Measurements from ENCODE around the gene ARSG. TPM values are rescaled to one million over a fixed set of nuclear protein-coding genes. Genes with fewer than 3 reads are reported as not detected.
A peak's percentile ranks its signal among the peaks of the same experiment; 100 is the strongest.

The ARSG gene
- total and polyA plus RNA-seq, 2 experiments from 2014 or later = 1.7 to 5.1 TPM

DNA sequence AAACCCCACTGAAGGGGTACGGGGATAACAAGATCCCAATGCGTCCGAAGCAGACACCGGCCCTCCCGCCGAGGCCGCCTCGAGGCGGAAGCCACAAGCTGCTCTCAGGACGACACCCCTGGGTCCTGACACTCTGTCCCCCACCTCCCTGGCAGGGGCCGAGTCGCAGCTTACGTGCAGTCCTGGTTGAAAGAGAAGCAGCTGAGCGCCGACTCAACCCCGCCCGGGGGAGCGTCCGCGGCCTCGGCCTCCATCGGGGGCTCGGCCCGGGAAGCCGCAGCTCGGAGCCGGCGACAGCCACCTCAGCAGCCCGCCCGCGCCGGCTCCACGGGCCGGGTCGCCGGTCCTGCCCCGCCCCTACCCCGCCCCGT, 165.9 kb downstream of the ARSG start, which contains the start of gene WIPI1:
WIPI1 (minus strand) TSS at position 329 of the 371 bp plus-strand sequence; CDS start at position 254, 75 bp downstream.
- Histone ChIP-seq H3K4me3 (peak within 1 kb of the TSS; percentile 76), H2AFZ (peak within 1 kb of the TSS; percentile 86), H4K20me1 (replicated peaks; ENCODE audit: insufficient read depth) (no peaks in the 10 kb centered on the region), H3F3A (replicated peaks; ENCODE audit: low read depth) (peaks cover 4% of the 10 kb centered on the region; the same call in 1 of the 2 replicates), H3K4me2 (peak within 1 kb of the TSS; percentile 91), H3K9me2 (ENCODE audit: insufficient read depth) (no peaks in the 10 kb centered on the region), H3K4me1 (ENCODE audit: insufficient read depth) (peaks cover 48% of the 10 kb centered on the region), H3K27me3 (ENCODE audit: insufficient read depth) (peaks cover 7% of the 10 kb centered on the region; the same call in 1 of the 2 replicates), H3K79me2 (replicated peaks; ENCODE audit: insufficient read depth) (no peaks in the 10 kb centered on the region), H3K27ac (ENCODE audit: low read depth) (0 out of 2 replicates have a peak within 1 kb of the TSS, but pooled peaks have one; percentile 53), H3K36me3 (ENCODE audit: insufficient read depth) (no peaks in the 10 kb centered on the region)
- H3K4me1 Mint-ChIP-seq = peaks cover 54% of the 10 kb centered on the region
- no peaks in the 10 kb centered on the region for H3K36me3 Mint-ChIP-seq (ENCODE audit: low read depth)
- H3K27me3 Mint-ChIP-seq (ENCODE audit: insufficient read depth, low read depth, poor library complexity) = peaks cover 8% of the 10 kb centered on the region
- peak within 1 kb of the TSS; percentile 91 for H3K4me3 Mint-ChIP-seq
- H3K27ac Mint-ChIP-seq = peak within 1 kb of the TSS; percentile 85
- TF ChIP-seq, protein P1, sequence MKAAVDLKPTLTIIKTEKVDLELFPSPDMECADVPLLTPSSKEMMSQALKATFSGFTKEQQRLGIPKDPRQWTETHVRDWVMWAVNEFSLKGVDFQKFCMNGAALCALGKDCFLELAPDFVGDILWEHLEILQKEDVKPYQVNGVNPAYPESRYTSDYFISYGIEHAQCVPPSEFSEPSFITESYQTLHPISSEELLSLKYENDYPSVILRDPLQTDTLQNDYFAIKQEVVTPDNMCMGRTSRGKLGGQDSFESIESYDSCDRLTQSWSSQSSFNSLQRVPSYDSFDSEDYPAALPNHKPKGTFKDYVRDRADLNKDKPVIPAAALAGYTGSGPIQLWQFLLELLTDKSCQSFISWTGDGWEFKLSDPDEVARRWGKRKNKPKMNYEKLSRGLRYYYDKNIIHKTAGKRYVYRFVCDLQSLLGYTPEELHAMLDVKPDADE (IDR thresholded peaks at IDR 0.05) = no peak
- TF ChIP-seq ZNF462 (CRISPR knock-in tag; IDR thresholded peaks at IDR 0.05) (no peak), EZH2phosphoT487 (IDR thresholded peaks at IDR 0.05; ENCODE audit: unreplicated experiment) (no peak), STAT1 (IDR thresholded peaks at IDR 0.05; ENCODE audit: unreplicated experiment) (no peak), NANOG (IDR thresholded peaks at IDR 0.05; ENCODE audit: borderline replicate concordance) (no peak), ZNF114 (CRISPR knock-in tag; IDR thresholded peaks at IDR 0.05) (no peak), POLR2AphosphoS5 (IDR thresholded peaks at IDR 0.05; ENCODE audit: low read depth) (no peak)
- DNase-seq (ENCODE audit: low spot score) (no peak), ATAC-seq (peak; percentile 63)
- H3K9me3 Mint-ChIP-seq = no peaks in the 10 kb centered on the region; the same call in 2 of the 3 replicates
